HEK293T (cell line): ENCODE measurements around the gene CREG1.

Experiments
- CTCF ChIA-PET: fragments of 350-600 bp; formaldehyde crosslinking; extraction: SDS; loops from one replicate; lab custom pipeline; 2021; ENCODE audit warnings: antibody characterized with exemption, inconsistent platforms; lab: Yijun Ruan, JAX
- POLR2A ChIA-PET: fragments of 350-600 bp; formaldehyde crosslinking; extraction: SDS; loops from one replicate; lab custom pipeline; 2020; ENCODE audit warnings: antibody characterized with exemption, inconsistent platforms; lab: Yijun Ruan, JAX
- DNase-seq: peaks from one replicate; pipeline ENCODE4 v3.0.0; 2012; ENCODE audit warnings: mixed read lengths; ENCODE audit errors: extremely low spot score
- ARNT ChIP-seq: fragments of 450-650 bp; IDR thresholded peaks from 2 replicates; pipeline ENCODE4 v1.6.1; 2017; ENCODE audit warnings: mild to moderate bottlenecking
- BHLHE40 ChIP-seq: fragments of 450-650 bp; IDR thresholded peaks from 2 replicates; pipeline ENCODE4 v1.6.1; 2016; ENCODE audit warnings: mild to moderate bottlenecking, moderate library complexity, borderline replicate concordance
- CTBP1 ChIP-seq: fragments of 450-650 bp; IDR thresholded peaks from 2 replicates; pipeline ENCODE4 v1.6.1; 2016; ENCODE audit warnings: borderline replicate concordance
- ELF4 ChIP-seq: fragments of 450-650 bp; IDR thresholded peaks from 2 replicates; pipeline ENCODE4 v1.6.1; 2017; ENCODE audit warnings: antibody characterized with exemption
- FOXA1 ChIP-seq: fragments of 450-650 bp; IDR thresholded peaks from 2 replicates; pipeline ENCODE4 v1.6.1; 2016; ENCODE audit warnings: mild to moderate bottlenecking
- FOXK2 ChIP-seq: fragments of 450-650 bp; IDR thresholded peaks from 2 replicates; pipeline ENCODE4 v1.6.1; 2016; ENCODE audit warnings: mild to moderate bottlenecking
- FOXM1 ChIP-seq: fragments of 450-650 bp; IDR thresholded peaks from 2 replicates; pipeline ENCODE4 v1.6.1; 2017; ENCODE audit warnings: mild to moderate bottlenecking, borderline replicate concordance
- HDGF ChIP-seq: fragments of 450-650 bp; IDR thresholded peaks from 2 replicates; pipeline ENCODE4 v1.6.1; 2017; ENCODE audit warnings: antibody characterized with exemption, borderline replicate concordance
- L3MBTL2 ChIP-seq: fragments of 450-650 bp; conservative IDR thresholded peaks from 2 replicates; pipeline ENCODE4 v1.6.1; 2016; ENCODE audit warnings: mild to moderate bottlenecking
- LEF1 ChIP-seq: fragments of 450-650 bp; IDR thresholded peaks from 2 replicates; pipeline ENCODE4 v1.6.1; 2017; ENCODE audit warnings: mild to moderate bottlenecking, borderline replicate concordance
- NFRKB ChIP-seq: fragments of 450-650 bp; IDR thresholded peaks from 2 replicates; pipeline ENCODE4 v1.6.1; 2016; ENCODE audit warnings: mild to moderate bottlenecking, moderate library complexity
- SP1 ChIP-seq: fragments of 450-650 bp; IDR thresholded peaks from 2 replicates; pipeline ENCODE4 v1.6.1; 2017
- SUZ12 ChIP-seq: fragments of 450-650 bp; IDR thresholded peaks from 2 replicates; pipeline ENCODE4 v1.6.1; 2016; ENCODE audit warnings: mild to moderate bottlenecking
- TARDBP ChIP-seq: fragments of 450-650 bp; IDR thresholded peaks from 2 replicates; pipeline ENCODE4 v1.6.1; 2016
- ZNF384 ChIP-seq: fragments of 450-650 bp; IDR thresholded peaks from 2 replicates; pipeline ENCODE4 v1.6.1; 2016
- TF ChIP-seq, protein P1 (sequence below): fragments of 450-650 bp; IDR thresholded peaks from 2 replicates; pipeline ENCODE4 v1.6.1; 2016

The CREG1 gene

DNA sequence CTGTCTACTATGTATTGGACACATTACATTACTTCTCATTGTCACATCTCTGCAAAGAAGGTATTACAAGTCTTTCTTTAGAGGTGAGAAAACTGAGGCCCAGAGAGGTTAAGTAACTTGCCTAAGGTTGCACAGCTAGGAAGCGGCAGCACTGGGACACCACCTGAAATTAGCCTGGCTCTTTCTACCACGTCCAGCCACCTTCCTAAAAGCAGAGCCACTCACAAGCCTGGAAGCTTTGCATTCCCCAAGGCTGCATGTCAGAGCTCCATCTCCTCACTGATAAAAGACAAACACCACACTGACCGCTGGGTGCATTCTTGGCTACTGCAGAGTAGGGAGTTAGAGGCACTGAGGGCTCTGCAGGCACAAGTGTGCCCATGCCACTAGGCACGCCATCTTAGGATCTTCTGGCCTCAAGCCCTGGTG, 37.7 kb downstream of the CREG1 start:
- POLR2A ChIA-PET, result interaction anchor here (1.5 kb wide), 1 partner anchor 295 kb away, joined by 4 read pairs; the partner anchor contains the start of gene POU2F1
- no peak for TF ChIP-seq NFRKB

DNA sequence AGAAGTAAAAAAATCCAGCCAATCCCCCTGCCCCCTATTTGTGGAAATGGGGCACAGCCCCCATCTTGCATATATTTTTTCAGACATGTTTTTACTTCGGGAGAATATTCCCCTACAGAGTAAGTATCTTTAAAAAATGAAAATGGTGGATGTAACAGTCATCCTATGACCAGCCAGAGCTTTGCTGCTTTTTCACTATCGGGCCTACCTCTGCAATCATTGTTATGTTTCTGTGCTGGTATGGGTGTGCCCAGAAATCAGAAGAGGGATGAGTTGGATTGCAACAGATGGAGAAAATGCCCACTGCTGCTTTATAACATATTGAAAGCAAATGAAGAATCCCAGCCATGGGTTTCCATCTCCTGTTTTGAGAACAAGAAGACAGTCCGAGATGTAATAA, 38.1 kb downstream of the CREG1 start:
- ChIA-PET POLR2A (interaction anchor here (0.8 kb wide), 1 partner anchor 59 kb away, joined by 4 read pairs; no protein-coding TSS in a partner anchor), CTCF (no interaction called here)
- no peak for DNase-seq
- TF ChIP-seq SUZ12, result no peak
- TF ChIP-seq LEF1, result no peak
- no peak for TF ChIP-seq NFRKB
- no peak for TF ChIP-seq CTBP1
- TF ChIP-seq FOXM1, result no peak
- TF ChIP-seq ARNT, result no peak
- TF ChIP-seq, protein P1, sequence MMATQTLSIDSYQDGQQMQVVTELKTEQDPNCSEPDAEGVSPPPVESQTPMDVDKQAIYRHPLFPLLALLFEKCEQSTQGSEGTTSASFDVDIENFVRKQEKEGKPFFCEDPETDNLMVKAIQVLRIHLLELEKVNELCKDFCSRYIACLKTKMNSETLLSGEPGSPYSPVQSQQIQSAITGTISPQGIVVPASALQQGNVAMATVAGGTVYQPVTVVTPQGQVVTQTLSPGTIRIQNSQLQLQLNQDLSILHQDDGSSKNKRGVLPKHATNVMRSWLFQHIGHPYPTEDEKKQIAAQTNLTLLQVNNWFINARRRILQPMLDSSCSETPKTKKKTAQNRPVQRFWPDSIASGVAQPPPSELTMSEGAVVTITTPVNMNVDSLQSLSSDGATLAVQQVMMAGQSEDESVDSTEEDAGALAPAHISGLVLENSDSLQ, result no peak
- TF ChIP-seq ZNF384, result no peak
- TF ChIP-seq L3MBTL2, result no peak
- no peak for TF ChIP-seq HDGF

More for the DNA sequence above, 37.7 kb downstream of the CREG1 start:
- DNase-seq, result no peak
- CTCF ChIA-PET, result interaction anchor here (0.7 kb wide), 1 partner anchor 149 kb away, joined by 3 read pairs; no protein-coding TSS in a partner anchor

DNA sequence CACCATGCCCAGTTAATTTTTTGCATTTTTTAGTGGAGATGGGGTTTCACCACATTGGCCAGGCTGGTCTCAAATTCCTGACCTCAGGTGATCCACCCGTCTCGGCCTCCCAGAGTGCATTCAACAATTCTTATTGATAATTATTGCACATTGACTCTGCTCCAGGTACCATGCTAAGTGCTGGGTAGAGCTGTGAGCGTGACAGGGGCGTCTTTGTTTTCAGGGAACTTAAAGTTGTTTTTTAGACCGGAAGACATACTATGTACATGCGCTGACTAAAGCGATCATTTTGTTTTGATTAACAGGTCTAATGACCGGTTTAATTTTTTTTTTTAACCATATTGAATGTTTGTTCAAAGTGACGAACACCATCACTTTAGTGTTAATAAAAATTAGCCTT, 39.3 kb downstream of the CREG1 start:
- TF ChIP-seq FOXK2 (no peak), ELF4 (no peak), CTBP1 (no peak), LEF1 (no peak), ARNT (no peak), FOXA1 (no peak), TARDBP (no peak), FOXM1 (no peak), NFRKB (no peak)
- no peak for DNase-seq
- ChIA-PET POLR2A (no interaction called here), CTCF (interaction anchor here (0.7 kb wide), 1 partner anchor 9 kb away, joined by 6 read pairs; no protein-coding TSS in a partner anchor)

DNA sequence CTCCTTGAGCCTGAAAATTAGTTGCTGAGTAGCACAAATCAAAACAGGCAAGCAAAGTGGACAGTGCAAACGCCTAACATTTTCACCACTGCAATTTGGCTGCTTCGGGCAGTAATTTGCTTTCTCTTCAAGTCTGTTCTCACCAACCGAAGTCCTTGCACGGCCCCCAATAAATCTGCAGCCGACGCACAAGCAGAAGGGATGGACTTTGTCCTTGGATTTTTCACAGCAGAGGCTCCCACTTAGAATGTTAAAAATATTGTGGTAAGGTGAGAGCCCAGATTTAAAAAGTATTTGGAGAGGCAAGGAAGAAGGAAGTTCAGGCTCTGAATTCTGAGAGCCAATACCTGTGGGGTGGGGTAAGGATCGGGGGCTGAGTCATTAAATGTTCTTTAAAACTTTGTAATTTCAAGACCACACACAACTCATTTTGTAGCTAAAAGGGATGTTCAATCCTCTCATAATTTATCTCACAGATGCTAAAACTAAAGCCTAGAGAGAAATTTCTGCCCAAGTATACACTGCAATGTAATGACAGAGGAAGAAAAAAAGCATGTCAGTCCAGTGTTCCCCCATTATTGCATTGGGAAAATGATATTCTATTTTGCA, 41.4 kb downstream of the CREG1 start:
- POLR2A ChIA-PET, result no interaction called here
- TF ChIP-seq ZNF384 (no peak), SP1 (no peak), FOXM1 (no peak), CTBP1 (no peak), ELF4 (no peak), SUZ12 (no peak), L3MBTL2 (no peak), FOXK2 (no peak)
- DNase-seq, result no peak
- CTCF ChIA-PET, result no interaction called here

DNA sequence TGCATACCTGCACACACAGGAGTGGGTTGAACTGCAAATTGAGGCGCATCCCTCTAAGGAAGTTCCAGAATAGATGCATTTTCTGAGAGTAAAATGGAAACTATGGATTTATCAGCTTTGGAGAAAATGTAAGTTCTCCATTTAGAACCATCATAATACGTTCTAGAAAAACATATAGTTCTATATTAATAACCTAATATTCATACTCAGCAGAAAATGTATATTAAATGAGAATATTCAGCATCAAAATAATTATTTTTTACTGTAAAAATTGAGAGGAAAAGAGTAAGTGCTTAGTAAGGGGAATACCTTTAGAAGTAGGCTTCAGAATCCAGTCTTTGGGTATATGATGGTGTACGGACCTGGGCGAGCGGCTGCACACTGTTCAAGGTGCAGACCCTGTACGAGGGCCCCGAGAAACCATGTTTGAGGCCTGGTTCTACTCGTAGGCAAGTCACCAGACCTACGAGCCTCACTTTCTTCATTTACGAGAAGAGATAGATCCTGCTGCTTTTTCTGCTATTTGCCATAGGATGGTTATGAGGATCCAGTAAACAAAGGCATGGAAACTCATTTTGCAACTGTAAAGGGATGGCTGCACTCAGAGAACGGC, 42.1 kb downstream of the CREG1 start:
- DNase-seq, result no peak
- ChIA-PET CTCF (no interaction called here), POLR2A (interaction anchor here (1.7 kb wide), 1 partner anchor 43 kb away, joined by 4 read pairs; the partner anchor contains the start of gene CREG1)
- TF ChIP-seq ARNT (no peak), FOXA1 (no peak), FOXM1 (no peak), BHLHE40 (no peak)

DNA sequence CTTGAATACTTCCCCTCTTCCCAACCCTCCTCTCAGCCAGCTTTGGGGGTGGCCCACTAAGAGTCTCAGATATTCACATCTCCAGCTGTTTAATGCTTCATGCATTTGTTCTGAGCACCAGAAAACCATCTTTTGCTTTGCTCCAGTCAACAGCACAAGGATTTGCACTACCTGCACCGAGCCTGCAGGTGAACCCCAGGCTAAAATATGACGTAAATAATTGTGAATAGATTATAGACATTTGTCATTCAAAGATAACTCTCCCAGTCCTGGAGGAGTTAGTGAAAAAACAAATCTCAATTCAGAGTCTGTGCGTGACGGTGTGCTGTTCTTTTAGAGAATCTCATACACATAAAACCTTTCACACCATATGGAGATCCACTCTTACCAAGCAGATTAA, 42.7 kb downstream of the CREG1 start:
- CTCF ChIA-PET, result interaction anchor here (0.7 kb wide), 1 partner anchor 17 kb away, joined by 3 read pairs; no protein-coding TSS in a partner anchor
- POLR2A ChIA-PET, result interaction anchor here (1.7 kb wide), 1 partner anchor 43 kb away, joined by 4 read pairs; the partner anchor contains the start of gene CREG1
- TF ChIP-seq L3MBTL2, result no peak
- TF ChIP-seq SP1, result no peak
- TF ChIP-seq SUZ12, result no peak
- no peak for TF ChIP-seq HDGF
- no peak for TF ChIP-seq ARNT
- DNase-seq, result no peak

DNA sequence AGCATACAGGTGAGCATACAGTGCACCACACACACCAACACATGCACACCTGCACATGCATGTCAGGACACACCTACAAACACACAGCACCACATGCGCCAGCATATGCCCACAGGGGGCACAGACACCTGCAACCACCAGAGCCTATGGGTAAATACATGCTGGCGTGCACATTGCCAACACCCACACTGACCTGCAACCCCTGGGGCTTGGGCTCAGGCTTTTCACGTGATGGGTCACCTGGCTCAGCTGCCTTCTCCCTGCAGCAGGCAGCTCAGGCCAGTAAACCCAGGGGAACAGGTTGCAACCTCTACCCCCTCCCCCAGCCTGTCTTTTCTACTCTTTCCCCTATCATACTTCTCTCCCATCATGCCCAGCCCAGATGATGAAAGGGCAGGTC, 43.3 kb downstream of the CREG1 start:
- no peak for TF ChIP-seq CTBP1
- no peak for TF ChIP-seq LEF1
- TF ChIP-seq HDGF, result no peak
- TF ChIP-seq FOXM1, result no peak
- TF ChIP-seq SP1, result no peak
- TF ChIP-seq ZNF384, result no peak
- no peak for TF ChIP-seq ELF4
- TF ChIP-seq L3MBTL2, result no peak
- TF ChIP-seq FOXK2, result no peak
- no peak for TF ChIP-seq SUZ12
- no peak for TF ChIP-seq NFRKB
- TF ChIP-seq, protein P1, result no peak
- TF ChIP-seq BHLHE40, result no peak
- no peak for TF ChIP-seq FOXA1
- TF ChIP-seq TARDBP, result no peak
- no peak for TF ChIP-seq ARNT
- DNase-seq, result no peak
- POLR2A ChIA-PET, result interaction anchor here (1.7 kb wide), 1 partner anchor 44 kb away, joined by 4 read pairs; the partner anchor contains the start of gene CREG1
- CTCF ChIA-PET, result interaction anchor here (0.7 kb wide), 1 partner anchor 16 kb away, joined by 3 read pairs; no protein-coding TSS in a partner anchor
